H9 (cell line): ENCODE data around the gene NHS. TPM values are rescaled to one million over a fixed set of nuclear protein-coding genes. Genes with fewer than 3 reads are reported as not detected.

ENCODE experiments used
- DNase-seq: peaks from one replicate; pipeline ENCODE4 v3.0.0-alpha.2; 2017
- H2AFZ ChIP-seq: one replicate; pipeline ENCODE4 v1.6.1; 2013; ENCODE audit warnings: mild to moderate bottlenecking, low read length, control low read depth, moderate library complexity
- H2AK5ac ChIP-seq: 2 replicates; pipeline ENCODE4 v1.6.1; 2013; ENCODE audit warnings: low read length, control low read depth, mixed read lengths; ENCODE audit not compliant: insufficient read length
- H2BK120ac ChIP-seq: one replicate; pipeline ENCODE4 v1.6.1; 2013; ENCODE audit warnings: low read depth, mild to moderate bottlenecking, low read length, control low read depth, inconsistent platforms; ENCODE audit not compliant: poor library complexity, severe bottlenecking
- H2BK12ac ChIP-seq: 2 replicates; pipeline ENCODE4 v1.6.1; 2013; ENCODE audit warnings: low read length, control low read depth, mixed read lengths, low read depth; ENCODE audit not compliant: insufficient read length
- H2BK15ac ChIP-seq: 2 replicates; pipeline ENCODE4 v1.6.1; 2013; ENCODE audit warnings: low read depth, low read length, control low read depth
- H2BK20ac ChIP-seq: one replicate; pipeline ENCODE4 v1.6.1; 2013; ENCODE audit warnings: low read depth, mild to moderate bottlenecking, low read length, control low read depth, inconsistent platforms; ENCODE audit not compliant: poor library complexity, severe bottlenecking
- H2BK5ac ChIP-seq: 2 replicates; pipeline ENCODE4 v1.6.1; 2013; ENCODE audit warnings: low read length, control low read depth, mixed read lengths; ENCODE audit not compliant: insufficient read length
- H3K14ac ChIP-seq: 2 replicates; pipeline ENCODE4 v1.6.1; 2013; ENCODE audit warnings: low read length, control low read depth; ENCODE audit not compliant: insufficient read depth
- H3K18ac ChIP-seq: 2 replicates; pipeline ENCODE4 v1.6.1; 2013; ENCODE audit warnings: low read depth, mild to moderate bottlenecking, mixed read lengths, low read length, control low read depth; ENCODE audit not compliant: insufficient read length
- H3K23ac ChIP-seq: 2 replicates; pipeline ENCODE4 v1.6.1; 2013; ENCODE audit warnings: low read length, control low read depth, mixed read lengths, low read depth; ENCODE audit not compliant: insufficient read length
- H3K23me2 ChIP-seq: 2 replicates; pipeline ENCODE4 v1.6.1; 2013; ENCODE audit warnings: low read depth, mild to moderate bottlenecking, mixed read lengths, low read length, control low read depth; ENCODE audit not compliant: insufficient read length, poor library complexity, severe bottlenecking
- H3K27ac ChIP-seq: 2 replicates; pipeline ENCODE4 v1.5.1; 2013; ENCODE audit warnings: low read length, control low read depth, mixed read lengths, low read depth; ENCODE audit not compliant: insufficient read length
- H3K27me3 ChIP-seq: 2 replicates; pipeline ENCODE4 v1.6.1; 2013; ENCODE audit warnings: low read length, control low read depth, inconsistent platforms; ENCODE audit not compliant: insufficient read depth
- H3K4ac ChIP-seq: 2 replicates; pipeline ENCODE4 v1.6.1; 2013; ENCODE audit warnings: low read depth, mild to moderate bottlenecking, control low read depth, inconsistent platforms, low read length, moderate library complexity
- H3K4me1 ChIP-seq: 2 replicates; pipeline ENCODE4 v1.6.1; 2013; ENCODE audit warnings: low read length, control low read depth, inconsistent platforms; ENCODE audit not compliant: insufficient read depth
- H3K4me2 ChIP-seq: 2 replicates; pipeline ENCODE4 v1.6.1; 2013; ENCODE audit warnings: low read length, control low read depth, mixed read lengths; ENCODE audit not compliant: insufficient read length, insufficient read depth
- H3K56ac ChIP-seq: 2 replicates; pipeline ENCODE4 v1.6.1; 2013; ENCODE audit warnings: low read depth, mild to moderate bottlenecking, mixed read lengths, low read length, control low read depth; ENCODE audit not compliant: insufficient read length
- H3K79me1 ChIP-seq: 2 replicates; pipeline ENCODE4 v1.6.1; 2013; ENCODE audit warnings: low read depth, mild to moderate bottlenecking, moderate library complexity, low read length, control low read depth, inconsistent platforms; ENCODE audit not compliant: insufficient read depth, poor library complexity, severe bottlenecking
- H3K79me2 ChIP-seq: 2 replicates; pipeline ENCODE4 v1.6.1; 2013; ENCODE audit warnings: low read length, control low read depth, inconsistent platforms; ENCODE audit not compliant: insufficient read depth
- H3K9ac ChIP-seq: 2 replicates; pipeline ENCODE4 v1.6.1; 2013; ENCODE audit warnings: low read length, control low read depth, mixed read lengths; ENCODE audit not compliant: insufficient read length; ENCODE audit errors: extremely low read depth
- H3K9me3 ChIP-seq: one replicate; pipeline ENCODE4 v1.6.1; 2013; ENCODE audit warnings: low read depth, low read length, inconsistent platforms; ENCODE audit not compliant: control insufficient read depth
- H3T11ph ChIP-seq: one replicate; pipeline ENCODE4 v1.6.1; 2013; ENCODE audit warnings: mild to moderate bottlenecking, low read length, control low read depth, inconsistent platforms
- H4K20me1 ChIP-seq: one replicate; pipeline ENCODE4 v1.6.1; 2013; ENCODE audit not compliant: control insufficient read depth, insufficient read length, insufficient read depth
- H4K5ac ChIP-seq: 2 replicates; pipeline ENCODE4 v1.6.1; 2013; ENCODE audit warnings: low read depth, mild to moderate bottlenecking, mixed read lengths, low read length, control low read depth; ENCODE audit not compliant: insufficient read length
- H4K8ac ChIP-seq: replicated peaks from 2 replicates; pipeline ENCODE4 v1.6.1; 2013; ENCODE audit warnings: low read length, control low read depth, mixed read lengths, low read depth; ENCODE audit not compliant: insufficient read length
- H4K91ac ChIP-seq: 2 replicates; pipeline ENCODE4 v1.6.1; 2013; ENCODE audit warnings: low read depth, mild to moderate bottlenecking, moderate library complexity, mixed read lengths, low read length, control low read depth; ENCODE audit not compliant: insufficient read length
- H3K27ac Mint-ChIP-seq, 3 experiments: 2 replicates in 2 of 3; 3 replicates in 1 of 3; pipeline ENCODE4 v1.8.0; 2020 to 2021; ENCODE audit warnings: mixed read lengths in 3 of 3, mild to moderate bottlenecking in 1 of 3, moderate library complexity in 1 of 3
- H3K27me3 Mint-ChIP-seq: 2 replicates; pipeline ENCODE4 v1.8.0; 2021; ENCODE audit warnings: low read depth, mild to moderate bottlenecking, moderate library complexity, mixed read lengths
- H3K36me3 Mint-ChIP-seq, 3 experiments: 2 replicates in 2 of 3; 3 replicates in 1 of 3; pipeline ENCODE4 v1.8.0; 2020 to 2021; ENCODE audit warnings: low read depth in 3 of 3, mixed read lengths in 3 of 3; ENCODE audit not compliant: insufficient read depth in 1 of 3
- H3K4me1 Mint-ChIP-seq, 2 experiments: 2 replicates each; pipeline ENCODE4 v1.8.0; 2020; ENCODE audit warnings: mixed read lengths in 2 of 2
- H3K4me3 Mint-ChIP-seq, 2 experiments: 2 replicates in 1 of 2; 3 replicates in 1 of 2; pipeline ENCODE4 v1.8.0; 2020 to 2021; ENCODE audit warnings: mild to moderate bottlenecking in 2 of 2, mixed read lengths in 2 of 2, moderate library complexity in 1 of 2
- H3K9me3 Mint-ChIP-seq, 2 experiments: 2 replicates in 1 of 2; 3 replicates in 1 of 2; pipeline ENCODE4 v1.8.0; 2020; ENCODE audit warnings: mild to moderate bottlenecking in 2 of 2, mixed read lengths in 2 of 2, moderate library complexity in 1 of 2
- WGBS: extraction: QIAGEN DNeasy Blood & Tissue Kit; methylation state at CpG from one replicate; pipeline ENCODE4 v1.1.7; 2013; ENCODE audit warnings: missing lambda C conversion rate, low lambda C conversion rate, mixed read lengths; ENCODE audit not compliant: insufficient read length; ENCODE audit errors: extremely low coverage; 5-methylcytosine and 5-hydroxymethylcytosine counted together
- total RNA-seq: library from RNA; stranded (reverse); gene quantifications from 2 replicates; pipeline ENCODE4 v1.2.1, GENCODE V29; 2021
- TF ChIP-seq, protein P1 (sequence below): fragments of 200-600 bp; sonication (generic); conservative IDR thresholded peaks from 3 replicates; pipeline ENCODE4 v1.8.0; 2021; ENCODE audit warnings: antibody characterized with exemption, mild to moderate bottlenecking

Gene NHS
- total RNA-seq, 1 experiment from 2014 or later = 8.7 TPM

- Mint-ChIP-seq H3K4me3 (no peak overlapping the region), H3K9me3 (no peaks in the 10 kb centered on the region), H3K27me3 (no peaks in the 10 kb centered on the region), H3K27ac (no peak overlapping the region; a peak in 1 of 7 replicates), H3K4me1 (peaks cover 29 to 33% of the 10 kb centered on the region in 2 experiments), H3K36me3 (no peaks in the 10 kb centered on the region; a peak in 1 of 7 replicates)
- H3K18ac ChIP-seq = no peak overlapping the region
- DNase-seq = no peak
- no CpG with 5 or more reads among the region's 6 CpGs for WGBS
- TF ChIP-seq, protein P1, sequence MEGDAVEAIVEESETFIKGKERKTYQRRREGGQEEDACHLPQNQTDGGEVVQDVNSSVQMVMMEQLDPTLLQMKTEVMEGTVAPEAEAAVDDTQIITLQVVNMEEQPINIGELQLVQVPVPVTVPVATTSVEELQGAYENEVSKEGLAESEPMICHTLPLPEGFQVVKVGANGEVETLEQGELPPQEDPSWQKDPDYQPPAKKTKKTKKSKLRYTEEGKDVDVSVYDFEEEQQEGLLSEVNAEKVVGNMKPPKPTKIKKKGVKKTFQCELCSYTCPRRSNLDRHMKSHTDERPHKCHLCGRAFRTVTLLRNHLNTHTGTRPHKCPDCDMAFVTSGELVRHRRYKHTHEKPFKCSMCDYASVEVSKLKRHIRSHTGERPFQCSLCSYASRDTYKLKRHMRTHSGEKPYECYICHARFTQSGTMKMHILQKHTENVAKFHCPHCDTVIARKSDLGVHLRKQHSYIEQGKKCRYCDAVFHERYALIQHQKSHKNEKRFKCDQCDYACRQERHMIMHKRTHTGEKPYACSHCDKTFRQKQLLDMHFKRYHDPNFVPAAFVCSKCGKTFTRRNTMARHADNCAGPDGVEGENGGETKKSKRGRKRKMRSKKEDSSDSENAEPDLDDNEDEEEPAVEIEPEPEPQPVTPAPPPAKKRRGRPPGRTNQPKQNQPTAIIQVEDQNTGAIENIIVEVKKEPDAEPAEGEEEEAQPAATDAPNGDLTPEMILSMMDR = no peak
- no peaks in the 10 kb centered on the region for H3K9me3 ChIP-seq
- H3K79me1 ChIP-seq = no peaks in the 10 kb centered on the region
- no peak overlapping the region for H2AFZ ChIP-seq
- peaks cover 4% of the 10 kb centered on the region; the same call in 1 of the 2 replicates for H3K4me1 ChIP-seq
- H2BK15ac ChIP-seq = no peak overlapping the region
- no peak overlapping the region for H2BK5ac ChIP-seq
- H3K23ac ChIP-seq = no peak overlapping the region
- no peak overlapping the region for H4K5ac ChIP-seq
- H2AK5ac ChIP-seq = no peak overlapping the region
- no peak overlapping the region for H4K91ac ChIP-seq
- no peak overlapping the region for H3K56ac ChIP-seq
- H3K4me2 ChIP-seq = no peak overlapping the region
- no peak overlapping the region for H2BK12ac ChIP-seq
- no peak overlapping the region for H2BK120ac ChIP-seq
- H3K79me2 ChIP-seq = no peaks in the 10 kb centered on the region
- H3K4ac ChIP-seq = no peak overlapping the region
- no peak overlapping the region for H3T11ph ChIP-seq
- H3K14ac ChIP-seq = no peak overlapping the region
- H3K23me2 ChIP-seq = no peaks in the 10 kb centered on the region
- H3K27me3 ChIP-seq = no peaks in the 10 kb centered on the region
- no peak overlapping the region for H2BK20ac ChIP-seq
- no peak overlapping the region for H4K8ac ChIP-seq
- H3K27ac ChIP-seq = no peak overlapping the region
- no peaks in the 10 kb centered on the region for H4K20me1 ChIP-seq
- H3K9ac ChIP-seq = no peak overlapping the region
Measured at GRCh38 chrX:17438221-17438620, 63.2 kb downstream of the NHS start.
